Stimulated activated CD8-positive, alpha-beta memory T cell treated with anti-CD3 and anti-CD28 coated beads, Interleukin-4, amount 100 ng/mL, for 48 hours (primary cell): ENCODE data around the gene GFER.

Experiments used
- DNase-seq: peaks from one replicate; pipeline ENCODE4 v3.0.0-alpha.2; 2020

Gene GFER

DNA sequence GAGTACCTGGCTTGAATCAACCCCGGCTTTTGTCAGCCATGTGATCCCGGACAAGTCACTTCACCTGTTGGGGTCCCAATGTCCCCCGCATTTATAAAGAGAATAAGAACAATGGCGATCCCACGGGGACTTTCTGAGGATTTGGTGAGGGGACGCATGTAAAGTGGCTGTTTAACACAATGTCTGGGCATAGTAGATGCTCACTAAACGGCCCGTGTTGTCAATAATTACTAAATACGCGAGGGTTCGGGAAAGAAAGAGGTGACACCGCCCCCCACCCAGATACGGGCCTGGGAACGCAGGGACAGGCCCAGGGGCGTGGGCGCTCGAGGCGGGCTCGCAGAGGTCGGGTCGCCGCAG is 7.6 kb downstream of the GFER start:
- peak; percentile 53 for DNase-seq

DNA sequence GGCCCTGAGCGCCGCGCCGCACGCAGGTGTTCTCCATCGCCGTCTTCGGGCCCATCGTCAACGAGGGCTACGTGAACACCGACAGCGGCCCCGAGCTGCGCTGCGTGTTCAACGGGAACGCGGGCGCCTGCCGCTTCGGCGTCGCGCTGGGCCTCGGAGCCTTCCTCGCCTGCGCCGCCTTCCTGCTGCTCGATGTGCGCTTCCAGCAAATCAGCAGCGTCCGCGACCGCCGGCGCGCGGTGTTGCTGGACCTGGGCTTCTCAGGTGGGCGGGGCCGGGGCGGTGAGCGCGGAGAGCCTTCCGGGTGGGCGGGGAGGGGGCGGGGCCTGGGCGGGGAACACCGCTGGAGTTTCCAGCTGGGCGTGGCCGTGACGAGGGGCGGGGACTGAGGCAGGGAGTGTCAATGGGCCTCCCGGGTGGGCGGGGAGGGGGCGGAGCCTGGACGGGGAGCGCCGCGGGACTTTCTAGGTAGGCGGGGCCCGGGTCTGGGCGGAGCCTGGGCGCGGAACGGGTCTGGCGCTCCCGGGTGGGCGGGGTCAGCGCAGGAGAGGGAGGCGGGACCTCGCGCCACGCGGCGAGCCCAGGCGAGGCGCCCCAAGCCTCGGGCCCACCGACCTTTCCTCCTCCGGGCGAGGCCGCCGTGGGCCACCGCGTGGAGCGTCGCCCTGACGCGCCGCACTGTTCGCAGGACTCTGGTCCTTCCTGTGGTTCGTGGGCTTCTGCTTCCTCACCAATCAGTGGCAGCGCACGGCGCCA is 8.1 kb downstream of the GFER start:
- peak; percentile 99 for DNase-seq

DNA sequence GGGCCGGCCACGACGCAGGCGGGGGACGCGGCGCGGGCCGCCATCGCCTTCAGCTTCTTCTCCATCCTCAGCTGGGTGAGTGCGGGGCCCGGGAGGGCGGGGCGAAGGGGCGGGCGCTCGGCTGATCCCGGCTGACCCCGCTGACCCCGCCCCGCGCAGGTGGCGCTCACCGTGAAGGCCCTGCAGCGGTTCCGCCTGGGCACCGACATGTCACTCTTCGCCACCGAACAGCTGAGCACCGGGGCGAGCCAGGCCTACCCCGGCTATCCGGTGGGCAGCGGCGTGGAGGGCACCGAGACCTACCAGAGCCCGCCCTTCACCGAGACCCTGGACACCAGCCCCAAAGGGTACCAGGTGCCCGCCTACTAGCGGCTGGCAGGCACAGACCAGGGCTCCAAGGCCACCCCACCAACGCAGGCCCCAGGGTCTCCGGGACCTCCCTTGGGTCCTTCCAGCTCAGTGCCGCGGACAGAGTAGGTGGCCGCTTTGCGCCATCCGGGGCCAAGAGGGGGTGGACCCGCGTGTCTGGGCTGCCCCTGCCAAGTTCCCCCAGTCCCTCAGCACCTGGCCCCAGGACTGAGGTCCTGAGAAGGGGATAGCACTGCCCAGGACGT is 8.8 kb downstream of the GFER start:
- no peak for DNase-seq

DNA sequence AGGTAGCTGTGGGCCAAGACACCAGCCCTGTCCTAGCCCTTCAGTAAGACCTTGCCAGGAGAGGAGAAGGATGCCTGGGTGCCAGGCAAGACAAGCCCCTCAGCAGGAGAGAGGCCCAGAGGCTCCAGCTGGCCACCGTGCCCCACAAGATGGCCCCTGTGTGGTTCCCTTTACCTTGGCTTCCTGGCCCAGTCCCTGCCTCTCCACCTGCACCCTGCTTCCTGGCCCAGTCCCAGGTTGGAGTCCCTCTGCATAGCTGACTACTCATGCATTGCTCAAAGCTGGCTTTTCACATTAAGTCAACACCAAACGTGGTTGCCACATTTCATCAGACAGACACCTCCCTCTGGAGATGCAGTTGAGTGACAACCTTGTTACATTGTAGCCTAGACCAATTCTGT is 9.7 kb downstream of the GFER start:
- DNase-seq, result no peak

DNA sequence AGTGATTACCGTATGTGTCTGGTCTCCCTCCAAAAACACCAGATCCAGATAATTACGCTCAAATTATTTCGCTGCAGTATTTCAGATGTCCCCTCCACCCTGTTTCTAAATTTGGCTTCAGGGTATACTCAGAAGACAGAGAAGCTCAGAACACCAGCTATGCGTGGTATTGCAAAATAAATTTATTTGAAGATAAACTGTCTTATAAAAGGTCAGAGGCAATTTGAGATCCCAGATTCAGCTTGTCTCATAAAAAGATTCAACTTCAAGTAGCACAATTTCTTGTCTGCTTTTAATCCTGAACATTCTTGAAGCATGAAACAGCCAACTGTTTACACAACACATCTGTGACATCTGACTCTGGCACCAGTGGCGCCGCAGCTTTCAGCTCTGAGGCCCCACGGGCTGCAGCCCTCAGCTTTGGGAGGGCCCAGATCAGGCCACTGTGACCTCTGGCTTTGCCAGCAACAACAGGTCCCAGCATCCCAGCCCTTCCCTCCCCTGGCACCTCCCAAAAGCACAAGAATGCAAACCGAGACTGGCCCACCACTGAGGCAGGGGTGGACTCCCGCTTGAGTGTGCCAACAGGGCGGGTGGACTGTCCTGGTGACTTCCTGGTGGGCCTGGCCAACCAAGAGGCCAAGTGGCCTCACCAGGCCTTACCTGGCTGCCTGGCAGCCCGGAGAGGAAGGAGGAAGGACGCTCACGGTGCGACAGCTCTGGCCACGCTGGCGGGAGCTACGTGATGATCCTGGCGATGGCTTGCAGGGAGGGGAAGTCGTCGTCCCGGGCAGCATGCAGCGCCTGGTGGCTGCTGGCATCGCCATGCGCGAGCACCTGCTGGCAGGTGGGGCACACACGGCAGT is 13.7 kb downstream of the GFER start:
- DNase-seq, result no peak

DNA sequence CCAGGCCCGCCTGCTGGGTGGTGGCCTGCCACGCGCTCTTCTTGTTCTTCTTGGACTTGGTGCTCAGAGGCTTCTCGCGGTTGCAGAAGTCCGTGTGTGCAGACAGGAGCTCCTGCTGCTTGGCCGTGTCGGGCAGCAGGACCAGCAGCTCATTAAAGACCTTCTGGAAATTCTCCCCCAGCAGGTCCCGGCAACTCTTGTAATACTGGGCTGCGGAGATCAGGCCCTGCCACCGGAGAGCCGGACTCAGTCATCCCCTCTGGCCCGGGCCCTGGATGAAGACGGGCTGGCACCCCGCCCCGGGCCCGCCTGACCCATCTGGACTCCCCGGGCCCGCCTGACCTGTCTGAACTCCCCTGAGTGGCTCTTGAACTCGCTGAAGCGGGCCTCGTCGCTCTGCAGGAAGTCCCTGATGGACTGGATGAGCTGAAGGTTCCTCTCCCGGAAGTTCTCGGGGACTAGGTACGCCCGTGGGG is 14.4 kb downstream of the GFER start:
- DNase-seq, result no peak

DNA sequence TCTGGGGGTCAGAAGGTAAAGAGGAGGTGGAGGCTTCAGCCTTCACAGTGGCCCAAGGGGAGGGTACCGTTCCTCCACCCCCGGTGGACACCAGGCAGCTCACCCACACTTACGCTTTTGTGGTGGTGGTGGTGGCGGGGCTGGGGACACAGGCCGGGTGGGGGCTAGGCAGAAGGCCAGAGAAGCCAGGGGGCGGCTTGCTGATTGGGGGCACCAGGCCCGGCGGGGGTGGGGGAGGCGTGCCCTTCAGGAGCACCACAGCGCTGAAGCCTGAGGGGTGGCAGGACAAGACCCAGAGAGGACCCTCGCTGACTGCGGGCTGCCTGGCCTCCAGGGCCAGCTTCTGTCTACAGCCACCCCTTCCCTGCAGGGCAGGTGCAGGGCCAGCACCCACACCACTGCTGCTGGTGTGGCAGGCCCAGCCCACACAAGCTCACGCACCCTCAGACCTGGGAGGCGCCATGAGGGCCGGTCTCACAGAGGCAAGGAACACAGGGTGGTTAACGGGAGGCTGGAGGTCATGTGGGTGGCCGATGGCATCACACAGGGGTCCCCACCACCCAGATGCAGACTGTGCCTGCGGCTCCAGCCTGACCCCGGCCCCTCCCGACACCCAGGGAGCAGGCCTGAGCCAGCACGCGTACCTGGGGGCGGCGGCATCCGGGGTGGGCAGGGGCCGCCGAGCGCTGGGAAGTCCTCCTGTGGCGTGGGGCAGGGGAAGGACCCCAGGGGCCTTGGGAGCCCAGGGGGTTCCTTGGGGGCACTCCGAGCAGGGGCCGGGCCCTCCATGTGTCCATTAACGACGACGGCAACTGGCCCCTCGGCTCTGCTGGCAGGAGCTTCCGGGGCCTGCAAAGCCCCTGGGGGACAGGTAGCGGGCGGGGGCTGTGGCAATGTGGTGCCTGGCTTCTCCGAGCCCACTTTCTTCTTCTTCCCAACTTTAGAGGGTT is 15.1 kb downstream of the GFER start:
- DNase-seq, result no peak

DNA sequence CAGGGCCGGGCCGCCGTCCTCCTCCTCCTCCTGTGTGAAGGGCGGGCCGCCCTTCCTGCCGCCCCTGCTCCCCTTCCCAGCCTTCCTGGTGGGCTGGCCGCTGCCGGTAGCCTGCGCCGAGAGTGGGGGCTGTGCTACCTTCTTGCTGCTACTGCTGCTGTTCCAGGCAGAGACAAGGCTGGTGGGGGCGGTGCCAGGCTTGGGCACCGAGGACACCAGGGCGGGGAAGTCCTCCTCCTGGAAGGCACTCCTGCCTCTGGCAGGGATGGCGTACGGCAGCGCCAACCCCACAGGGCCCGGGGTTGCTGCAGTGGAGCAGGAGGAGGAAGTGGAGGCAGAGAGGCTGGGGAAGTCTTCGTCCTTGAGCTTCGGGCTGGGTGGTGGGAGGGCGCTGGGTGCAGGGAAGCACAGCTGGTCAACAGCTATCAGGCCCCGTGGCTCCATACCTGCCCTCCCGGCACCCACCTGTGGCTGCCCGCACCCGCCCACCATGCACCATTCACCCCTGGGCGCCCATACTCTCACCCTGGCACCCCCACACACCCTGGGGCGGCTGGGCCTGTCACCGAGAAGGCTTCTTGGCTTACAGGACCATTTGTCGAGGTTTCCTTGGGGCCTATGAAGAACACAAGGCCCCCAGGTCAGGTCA is 16.0 kb downstream of the GFER start:
- DNase-seq, result no peak

DNA sequence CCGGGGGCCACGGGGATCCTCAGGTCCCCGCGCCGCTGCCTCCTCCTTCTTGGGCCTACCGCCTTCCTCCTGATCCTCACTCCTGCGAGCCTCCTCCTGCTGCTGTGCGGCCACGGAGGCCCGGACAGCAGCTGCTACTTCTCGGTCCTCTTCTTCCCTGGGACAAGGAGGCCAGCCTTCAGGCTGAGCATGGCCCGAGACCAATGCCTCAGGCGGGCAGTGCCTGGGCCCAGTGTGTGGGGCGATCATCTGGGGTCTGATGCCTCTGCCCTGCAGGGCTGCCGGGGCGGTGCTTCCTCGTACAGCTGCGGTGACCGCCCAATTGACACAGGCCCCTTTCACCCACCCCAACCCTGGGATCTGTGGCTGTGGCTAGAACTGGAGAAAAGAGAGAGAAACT is 17.0 kb downstream of the GFER start:
- no peak for DNase-seq

DNA sequence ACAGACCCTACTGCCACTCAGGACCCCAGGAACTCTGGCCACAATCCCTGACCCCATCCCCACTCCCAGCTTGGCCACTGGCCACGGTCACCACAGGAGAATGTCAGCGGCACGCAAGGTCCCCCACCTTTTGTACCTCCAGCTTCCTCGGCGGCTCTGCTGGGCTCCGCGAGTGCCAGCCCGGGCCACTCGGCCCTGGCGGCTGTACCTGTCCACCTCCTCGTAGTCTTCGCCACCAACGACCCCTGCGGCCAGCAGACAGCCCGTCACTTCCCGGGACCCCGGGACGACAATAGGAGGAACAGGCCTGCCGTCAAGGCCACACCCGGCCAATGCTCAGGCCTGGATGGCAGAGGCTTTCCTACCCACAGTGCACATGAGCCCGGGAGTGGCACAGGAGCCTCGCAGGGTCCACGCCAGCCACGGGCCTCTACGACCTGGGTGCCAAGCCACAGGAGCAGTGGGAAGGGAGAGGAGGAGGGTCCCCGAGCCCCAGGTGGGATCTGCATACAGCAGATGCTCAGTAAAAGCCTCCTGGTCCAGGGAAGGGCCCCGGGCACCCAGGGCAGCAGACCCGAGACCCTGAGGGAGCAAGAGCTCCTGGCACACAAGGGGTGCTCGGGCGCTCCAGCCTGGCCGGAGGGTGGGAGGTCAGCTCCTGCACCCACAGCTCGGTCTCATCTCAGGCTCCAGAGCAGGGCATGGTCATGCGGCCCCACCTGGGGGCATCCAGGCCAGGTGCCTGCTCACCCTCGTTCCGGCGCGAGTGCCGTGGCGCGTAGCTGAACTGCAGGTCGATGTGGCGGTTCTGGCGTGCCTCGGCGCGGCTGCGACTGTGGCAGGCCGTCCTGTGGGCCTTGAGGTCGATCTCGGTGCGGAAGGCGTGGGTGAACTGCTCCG is 17.7 kb downstream of the GFER start:
- no peak for DNase-seq

DNA sequence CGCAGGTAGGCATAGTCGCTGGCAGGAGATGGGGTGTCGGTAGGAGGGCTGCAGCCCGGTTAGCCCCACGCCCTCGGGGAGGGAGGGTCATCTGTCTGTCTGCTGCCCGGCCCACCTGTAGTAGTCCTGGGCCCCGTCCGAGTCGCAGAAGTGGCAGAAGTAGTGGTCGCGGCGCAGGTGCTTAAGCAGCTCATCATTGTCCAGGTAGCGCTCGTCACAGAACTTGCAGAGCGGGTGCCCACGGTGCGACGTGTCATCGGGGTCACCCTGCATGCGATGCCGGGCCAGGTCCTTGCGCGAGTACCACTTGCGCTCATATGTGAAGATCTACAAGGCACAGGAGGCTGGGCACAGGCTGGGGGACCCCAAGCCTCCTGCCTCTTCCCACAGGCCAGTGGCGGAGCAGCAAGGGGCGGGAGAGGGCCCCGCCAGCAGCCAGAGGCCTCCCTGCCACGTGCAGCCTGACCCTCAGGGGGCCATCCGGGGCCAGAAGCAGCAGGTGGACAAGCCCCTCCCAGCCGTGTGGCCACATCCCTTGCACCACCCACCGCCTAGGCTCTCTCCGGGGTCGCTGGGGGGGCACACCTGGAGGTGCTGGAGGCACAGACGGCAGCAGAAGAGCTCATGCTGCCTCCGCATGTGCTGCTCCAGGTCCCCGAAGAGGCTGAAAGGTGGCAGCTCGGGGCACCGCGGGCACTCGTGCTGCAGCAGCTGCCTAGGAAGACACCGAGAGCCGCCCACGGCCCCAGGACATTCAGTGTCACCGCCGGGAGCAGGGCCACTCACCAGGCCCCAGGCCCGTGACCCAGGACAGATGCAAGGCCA is 18.6 kb downstream of the GFER start:
- no peak for DNase-seq

DNA sequence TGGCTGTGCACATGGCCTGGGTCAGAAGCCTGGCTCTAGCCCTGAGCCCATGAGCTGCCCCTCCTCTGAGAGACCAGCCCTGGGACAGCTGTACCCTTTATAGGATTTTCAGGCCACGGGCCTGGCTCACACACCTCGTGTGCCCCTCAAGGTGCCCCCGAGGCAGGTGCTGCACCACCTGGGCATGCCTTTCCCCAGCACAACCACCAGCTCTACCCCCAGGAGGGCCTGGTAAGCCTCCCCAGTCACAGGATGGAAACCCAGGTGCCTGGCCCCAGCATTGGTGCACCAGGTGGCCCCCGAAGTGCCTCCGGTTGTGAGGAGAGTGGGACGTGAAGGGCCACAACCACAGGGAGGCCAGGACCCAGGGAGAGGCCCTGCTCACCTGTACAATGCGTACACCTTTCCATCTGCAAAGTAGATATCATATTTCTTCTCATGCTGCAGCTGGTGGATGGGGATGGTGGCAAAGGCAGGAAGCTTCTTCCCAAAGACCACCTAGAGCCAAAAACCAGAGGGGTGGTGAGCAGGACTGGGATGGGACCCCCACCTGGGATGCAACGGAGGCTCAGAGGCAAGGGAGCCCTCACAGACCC is 19.3 kb downstream of the GFER start:
- DNase-seq, result no peak

DNA sequence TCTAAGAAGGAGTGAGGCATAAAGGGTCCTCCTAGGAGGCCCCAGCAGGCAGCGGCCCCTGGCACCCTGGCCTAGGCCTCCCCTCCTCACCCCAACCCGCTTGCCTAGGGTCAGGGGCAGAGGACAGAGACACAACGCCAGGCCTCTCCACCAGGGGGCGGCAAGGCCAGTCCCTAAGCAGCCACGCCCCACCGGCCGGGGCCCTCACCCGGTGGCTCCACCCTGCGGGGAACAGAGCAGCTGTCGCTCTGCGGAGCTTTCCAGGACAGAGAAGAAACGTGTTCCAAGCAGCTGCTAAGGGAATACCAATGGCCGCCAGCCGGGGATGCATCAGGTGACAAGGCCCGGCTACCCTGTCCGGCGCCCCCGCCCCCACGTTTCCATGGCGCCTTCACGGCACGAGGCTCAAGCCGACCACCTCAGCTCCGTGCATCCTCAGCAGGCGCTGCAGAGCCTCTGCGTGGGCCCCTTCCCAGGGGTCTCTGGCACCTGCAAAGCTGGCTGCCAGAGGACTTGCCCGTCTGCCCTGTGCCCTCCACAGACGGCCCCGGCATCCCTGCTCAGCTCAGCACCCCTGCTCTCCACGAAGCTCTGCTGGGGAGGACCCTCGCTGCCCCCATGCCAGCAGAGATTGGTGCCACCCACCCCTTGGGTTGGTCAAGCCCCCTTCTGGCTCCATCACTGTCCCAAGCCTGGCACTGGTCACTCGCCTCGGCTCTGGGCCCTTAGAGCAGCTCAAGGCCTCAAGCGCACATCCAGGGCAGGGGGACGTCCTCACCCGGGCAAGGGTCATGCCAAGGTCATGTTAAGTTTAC is 20.0 kb downstream of the GFER start:
- DNase-seq, result peak; percentile 94

DNA sequence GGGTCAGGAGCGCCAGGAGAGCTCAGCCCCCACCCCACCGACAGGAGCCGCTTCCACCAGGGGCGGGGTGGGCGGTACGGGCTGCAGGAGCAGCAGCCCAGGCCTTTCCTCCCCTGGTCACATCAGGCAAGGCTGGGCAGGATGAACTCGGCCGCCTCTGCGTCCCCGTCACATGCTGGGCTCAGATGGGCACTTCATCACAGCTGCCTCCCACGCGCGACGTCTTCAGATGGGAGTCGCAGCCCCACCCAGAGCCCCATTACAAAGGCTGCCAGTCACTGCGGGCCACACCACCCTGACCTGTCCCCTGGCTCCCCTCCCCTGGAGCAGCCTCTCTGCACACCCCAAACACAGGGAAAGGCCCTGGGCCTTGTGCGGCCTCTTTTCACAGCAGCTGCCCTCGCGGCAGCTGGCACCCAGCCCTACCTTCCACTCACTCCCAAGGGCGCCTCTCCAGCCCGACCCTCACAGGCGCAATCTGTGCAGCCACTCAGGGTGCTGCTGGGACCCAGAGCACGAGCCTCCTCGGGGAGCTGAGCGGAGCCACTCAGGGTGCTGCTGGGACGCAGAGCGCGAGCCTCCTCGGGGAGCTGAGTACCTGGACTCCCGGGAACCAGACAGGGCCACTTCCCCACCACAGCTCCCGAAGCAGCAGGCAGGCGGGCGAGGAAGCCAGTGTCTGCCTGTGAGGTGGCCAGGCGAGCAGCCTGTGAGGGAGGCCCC is 21.0 kb downstream of the GFER start:
- no peak for DNase-seq

DNA sequence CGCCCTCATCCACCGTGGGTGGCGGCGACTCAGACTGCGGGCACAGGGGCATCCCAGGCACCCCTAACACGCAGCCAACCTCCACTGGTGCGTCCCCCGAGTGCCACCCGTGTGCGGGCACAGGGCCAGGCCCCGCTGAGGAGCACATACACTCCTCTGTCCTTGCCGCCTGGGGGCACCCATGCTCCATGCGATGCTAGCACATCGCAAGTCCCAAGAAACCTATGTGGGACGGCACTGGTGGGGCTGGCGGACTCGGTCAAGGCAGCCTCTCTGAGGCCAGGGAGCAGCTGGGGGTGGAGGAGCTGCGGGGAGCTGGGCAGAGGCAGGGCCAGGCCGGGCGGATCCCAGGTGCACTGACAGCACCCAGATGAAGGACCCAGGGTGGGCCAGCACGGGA is 21.7 kb downstream of the GFER start:
- DNase-seq, result no peak

DNA sequence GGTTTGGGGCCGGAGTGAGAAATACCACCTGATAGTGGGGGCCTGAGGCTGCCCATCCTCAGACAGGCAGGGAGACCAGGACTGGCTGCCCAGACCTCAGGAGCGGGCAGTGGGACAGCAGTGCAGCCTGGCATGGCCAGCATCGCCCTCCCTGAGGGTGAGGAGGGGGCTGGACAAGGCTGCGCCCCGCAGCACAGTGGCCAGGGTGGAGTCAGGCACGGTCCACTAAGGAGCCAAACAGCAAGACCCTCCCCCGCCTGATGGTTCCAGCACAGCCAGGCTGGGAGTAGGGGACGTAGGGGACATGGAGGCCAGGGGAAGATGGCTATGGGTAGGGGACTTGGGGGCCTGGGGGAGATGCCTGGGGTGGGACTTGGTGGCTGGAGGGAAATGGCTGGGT is 22.3 kb downstream of the GFER start:
- no peak for DNase-seq

DNA sequence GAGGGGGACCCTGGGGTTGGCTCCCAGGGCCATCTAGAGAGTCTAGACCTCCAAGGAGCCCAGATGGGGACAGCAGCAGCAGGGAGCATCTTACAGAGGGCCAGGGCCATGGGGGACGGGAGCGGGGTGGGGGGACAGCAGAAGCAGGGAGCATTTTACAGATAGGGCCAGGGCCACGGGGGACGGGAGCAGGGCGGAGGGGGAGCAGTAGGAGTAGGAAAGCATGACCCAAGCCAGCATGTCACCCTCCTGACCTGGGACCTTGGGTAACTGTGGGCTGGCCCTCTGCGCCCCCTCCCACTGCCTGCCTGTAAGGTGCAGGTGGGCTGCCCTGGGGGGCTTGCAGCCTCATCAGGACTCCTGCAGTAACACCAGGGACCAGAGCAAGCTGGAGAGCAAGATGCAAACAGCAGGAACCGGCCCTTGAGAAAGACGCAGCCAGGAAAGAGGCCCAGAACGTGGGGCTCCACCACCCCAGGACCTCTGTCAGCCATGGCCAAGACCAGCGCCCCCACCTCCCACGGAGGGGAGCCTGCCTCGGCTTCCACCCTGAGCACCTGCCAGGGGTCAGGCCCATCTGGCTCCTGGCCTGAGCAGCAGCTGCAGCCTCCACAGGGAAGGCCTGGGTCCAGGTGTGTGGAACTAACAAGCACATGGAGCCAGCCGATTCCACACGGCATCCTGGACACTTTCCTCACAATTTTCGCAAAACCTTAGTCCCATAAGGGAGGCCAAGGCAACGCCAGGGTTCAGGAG is 23.3 kb downstream of the GFER start:
- DNase-seq, result no peak
